Lung (tissue), 12 donors: ENCODE data around the gene DCAF10. TPM values are rescaled to one million over a fixed set of nuclear protein-coding genes. Genes with fewer than 3 reads are reported as not detected.

Source experiments
- ATAC-seq: fragments of 200-7000 bp; cut with Tn5 transposase; one replicate; pipeline ENCODE4 v1.9.1; 2020; ENCODE audit warnings: moderate number of reproducible peaks; ENCODE audit not compliant: insufficient read depth, low FRiP score
- DNase-seq, 3 donors: peaks; one replicate each; pipeline ENCODE4 v3.0.0-alpha.2; 2013 to 2017
- H3K27ac ChIP-seq, 2 donors: one replicate each; pipeline ENCODE4 v1.5.1; 2013; ENCODE audit warnings: mild to moderate bottlenecking in 2 of 2, moderate library complexity in 2 of 2, control low read depth in 1 of 2, inconsistent platforms in 1 of 2, low read depth in 1 of 2, low read length in 1 of 2
- H3K27me3 ChIP-seq, 3 donors: one replicate each; pipeline ENCODE4 v1.5.1; 2013; ENCODE audit warnings: low read length in 2 of 3; ENCODE audit not compliant: control insufficient read depth in 3 of 3, insufficient read depth in 3 of 3
- H3K36me3 ChIP-seq, 4 donors: one replicate each; pipeline ENCODE4 v1.5.1; 2013; ENCODE audit warnings: low read length in 4 of 4, mild to moderate bottlenecking in 1 of 4, moderate library complexity in 1 of 4; ENCODE audit not compliant: control insufficient read depth in 4 of 4, insufficient read depth in 4 of 4
- H3K4me1 ChIP-seq, 5 donors: one replicate each; pipeline ENCODE4 v1.5.1; 2013; ENCODE audit warnings: low read length in 5 of 5, mild to moderate bottlenecking in 2 of 5, moderate library complexity in 1 of 5; ENCODE audit not compliant: control insufficient read depth in 5 of 5, insufficient read depth in 5 of 5
- H3K4me3 ChIP-seq: one replicate; pipeline ENCODE4 v1.5.1; 2013; ENCODE audit warnings: mild to moderate bottlenecking, control low read depth, moderate library complexity
- H3K9ac ChIP-seq, 2 donors: one replicate each; pipeline ENCODE4 v1.5.1; 2013; ENCODE audit warnings: low read length in 2 of 2, control low read depth in 1 of 2; ENCODE audit not compliant: insufficient read depth in 1 of 2
- H3K9me3 ChIP-seq, 4 donors: one replicate each; pipeline ENCODE4 v1.5.1; 2013; ENCODE audit warnings: low read length in 3 of 4, mild to moderate bottlenecking in 1 of 4, moderate library complexity in 1 of 4; ENCODE audit not compliant: control insufficient read depth in 4 of 4, insufficient read depth in 3 of 4
- WGBS, 2 donors: extraction: QIAGEN DNeasy Blood & Tissue Kit; methylation state at CpG; one replicate each; pipeline ENCODE4 v1.1.7; 2013; 5-methylcytosine and 5-hydroxymethylcytosine counted together
- polyA plus RNA-seq, 2 donors: library from polyadenylated mRNA; stranded (reverse); fragments of 200-250 nt; gene quantifications; one replicate each; pipeline ENCODE4 v1.2.1, GENCODE V29; 2013
- total RNA-seq, 2 donors: library from RNA; depleted of rRNA in 1 of 2; stranded (reverse); fragments of >200 nt in 1 of 2; gene quantifications; one replicate each; pipeline ENCODE4 v1.2.1, GENCODE V29; 2014 to 2021
- TF ChIP-seq, protein P1 (sequence below): IDR thresholded peaks from 2 replicates; pipeline ENCODE4 v1.5.1; 2012; ENCODE audit warnings: mild to moderate bottlenecking; ENCODE audit errors: control extremely low read depth, extremely low read depth
- donor health status: control.
- donor health status: control.
- donor health status: Bipolar disorder and iron deficiency.
- donor health status: healthy.
- donor health status: DM: yes; HTN: yes; CAD: no.

DCAF10 gene
- total and polyA plus RNA-seq, 4 donors, result 5.8 to 35.5 (median 13.8) TPM

DNA sequence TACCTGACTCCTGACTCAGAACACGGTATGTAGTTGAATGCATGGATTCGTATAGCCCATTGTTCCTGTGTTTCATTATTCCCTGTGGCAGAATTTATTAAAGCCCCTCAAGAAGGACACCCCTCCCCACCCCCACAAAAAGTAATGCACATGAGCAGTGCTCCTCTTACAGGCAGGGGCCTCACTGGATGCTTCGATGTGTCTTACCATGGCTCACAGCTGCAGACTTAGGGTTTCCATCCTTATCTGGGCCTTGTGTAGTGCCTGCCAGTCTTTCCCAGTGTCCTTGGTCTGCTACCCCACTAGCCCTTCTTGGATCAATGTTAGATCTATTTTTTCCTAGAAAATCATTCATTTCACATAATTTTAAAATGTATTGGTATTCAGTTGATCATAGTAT, 30.6 kb upstream of the DCAF10 start:
- Histone ChIP-seq H3K27me3 (no peaks in the 10 kb centered on the region), H3K36me3 (peaks cover 5 to 17% (median 8%) of the 10 kb centered on the region in 4 donors), H3K4me3 (no peak overlapping the region), H3K27ac (no peak overlapping the region), H3K9ac (no peak overlapping the region), H3K9me3 (no peaks in the 10 kb centered on the region), H3K4me1 (no peaks in the 10 kb centered on the region)
- WGBS, 2 donors, result 96 to 97% methylated on average over 3 of the region's 3 CpGs
- TF ChIP-seq, protein P1, sequence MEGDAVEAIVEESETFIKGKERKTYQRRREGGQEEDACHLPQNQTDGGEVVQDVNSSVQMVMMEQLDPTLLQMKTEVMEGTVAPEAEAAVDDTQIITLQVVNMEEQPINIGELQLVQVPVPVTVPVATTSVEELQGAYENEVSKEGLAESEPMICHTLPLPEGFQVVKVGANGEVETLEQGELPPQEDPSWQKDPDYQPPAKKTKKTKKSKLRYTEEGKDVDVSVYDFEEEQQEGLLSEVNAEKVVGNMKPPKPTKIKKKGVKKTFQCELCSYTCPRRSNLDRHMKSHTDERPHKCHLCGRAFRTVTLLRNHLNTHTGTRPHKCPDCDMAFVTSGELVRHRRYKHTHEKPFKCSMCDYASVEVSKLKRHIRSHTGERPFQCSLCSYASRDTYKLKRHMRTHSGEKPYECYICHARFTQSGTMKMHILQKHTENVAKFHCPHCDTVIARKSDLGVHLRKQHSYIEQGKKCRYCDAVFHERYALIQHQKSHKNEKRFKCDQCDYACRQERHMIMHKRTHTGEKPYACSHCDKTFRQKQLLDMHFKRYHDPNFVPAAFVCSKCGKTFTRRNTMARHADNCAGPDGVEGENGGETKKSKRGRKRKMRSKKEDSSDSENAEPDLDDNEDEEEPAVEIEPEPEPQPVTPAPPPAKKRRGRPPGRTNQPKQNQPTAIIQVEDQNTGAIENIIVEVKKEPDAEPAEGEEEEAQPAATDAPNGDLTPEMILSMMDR, result no peak
- DNase-seq, result no peak
- ATAC-seq, result no peak

DNA sequence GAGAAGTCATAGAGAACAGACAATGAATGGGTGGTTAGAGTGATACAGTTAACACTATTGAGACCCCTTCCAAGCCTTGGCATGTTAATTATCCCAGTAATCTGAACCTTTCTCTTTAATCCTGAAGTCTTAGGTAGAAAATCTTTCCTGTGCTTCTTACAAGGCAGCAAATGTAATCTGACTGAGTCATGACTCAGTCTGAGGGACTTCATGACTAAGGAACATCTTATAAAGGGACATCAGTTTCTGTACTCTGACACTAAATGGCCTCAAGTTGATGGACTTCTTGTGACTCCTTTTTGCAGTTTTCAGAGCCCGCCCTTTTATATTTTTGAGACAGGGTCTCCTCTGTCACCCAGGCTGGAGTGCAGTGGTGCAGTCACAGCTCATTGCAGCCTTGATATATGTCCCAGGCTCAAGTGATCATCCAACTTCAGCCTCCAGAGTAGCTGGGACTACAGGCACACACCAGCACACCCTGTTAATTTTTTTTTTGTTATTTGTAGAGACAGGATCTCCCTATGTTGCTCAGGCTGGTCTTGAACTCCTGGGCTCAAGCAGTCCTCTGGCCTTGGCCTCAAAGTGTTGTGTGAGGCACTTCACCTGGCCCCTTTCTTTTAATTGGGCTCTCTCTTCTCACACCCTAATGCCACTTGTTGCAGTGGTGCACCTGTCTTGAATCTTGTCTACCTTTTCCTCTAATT, 25.2 kb upstream of the DCAF10 start:
- no peak overlapping the region for H3K27ac ChIP-seq
- no peaks in the 10 kb centered on the region for H3K27me3 ChIP-seq
- TF ChIP-seq, protein P1, result no peak
- no peak for DNase-seq
- no peak overlapping the region for H3K9ac ChIP-seq
- no peaks in the 10 kb centered on the region for H3K9me3 ChIP-seq
- ATAC-seq, result no peak
- H3K4me3 ChIP-seq, result no peak overlapping the region
- peaks cover 10 to 24% (median 20%) of the 10 kb centered on the region in 4 donors for H3K36me3 ChIP-seq
- 95 to 100% methylated on average over 1 of the region's 1 CpG for WGBS, 2 donors
- no peaks in the 10 kb centered on the region for H3K4me1 ChIP-seq

DNA sequence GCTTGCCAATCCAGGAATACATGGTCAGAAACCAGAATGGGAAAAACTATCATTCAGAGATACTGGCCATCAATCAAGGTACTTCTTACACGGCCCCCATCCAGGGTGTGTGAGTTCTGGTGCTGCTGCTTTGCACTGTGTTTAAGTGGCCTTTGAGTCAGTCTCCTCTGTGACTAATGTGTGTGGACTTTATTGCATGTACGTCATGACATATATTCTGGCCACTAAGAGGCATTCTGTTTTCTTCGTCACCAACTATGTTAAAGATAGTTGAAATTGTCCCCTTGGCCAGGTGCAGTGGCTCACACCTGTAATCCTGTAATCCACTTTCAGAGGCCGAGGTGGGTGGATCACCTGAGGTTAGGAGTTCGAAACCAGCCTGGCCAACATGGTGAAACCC, 24.3 kb upstream of the DCAF10 start:
- Histone ChIP-seq H3K9ac (no peak overlapping the region), H3K36me3 (peaks cover 17 to 27% (median 23%) of the 10 kb centered on the region in 4 donors), H3K4me3 (no peak overlapping the region), H3K27me3 (no peaks in the 10 kb centered on the region), H3K4me1 (no peaks in the 10 kb centered on the region), H3K9me3 (no peaks in the 10 kb centered on the region), H3K27ac (no peak overlapping the region)
- ATAC-seq, result no peak
- TF ChIP-seq, protein P1, result no peak
- WGBS, 2 donors, result 91 to 93% methylated on average over 5 of the region's 5 CpGs
- DNase-seq, result no peak

DNA sequence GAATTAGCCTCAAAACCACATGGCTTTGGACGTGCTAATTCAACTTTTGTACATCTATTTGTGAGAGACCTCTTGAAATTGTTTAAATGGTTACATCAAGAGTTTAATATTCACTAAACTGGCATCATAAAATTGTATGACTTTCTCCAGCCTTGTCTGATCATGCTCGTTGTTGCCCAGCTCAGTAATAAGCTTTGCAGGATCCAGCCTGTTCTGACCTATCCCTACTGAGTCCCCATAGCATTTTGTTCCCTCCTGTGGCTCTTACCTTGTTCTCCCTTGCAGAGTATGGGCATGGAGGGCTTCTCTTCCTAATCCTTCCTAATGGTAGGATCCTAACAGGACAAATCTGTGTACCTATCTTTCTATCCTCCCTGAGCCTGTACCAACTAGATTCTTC, 22.1 kb upstream of the DCAF10 start:
- ATAC-seq (no peak), DNase-seq (no peak)
- Histone ChIP-seq H3K9me3 (no peaks in the 10 kb centered on the region), H3K4me1 (no peaks in the 10 kb centered on the region), H3K36me3 (peaks cover 25 to 41% (median 26%) of the 10 kb centered on the region in 4 donors), H3K27ac (no peak overlapping the region), H3K9ac (no peak overlapping the region), H3K4me3 (no peak overlapping the region), H3K27me3 (no peaks in the 10 kb centered on the region)
- 67 to 77% methylated on average over 2 of the region's 2 CpGs for whole genome bisulfite sequencing, 2 donors
- TF ChIP-seq, protein P1, result no peak
